Astrocyte (in vitro differentiated cells and primary cell): ENCODE data around the gene SSBP2.

Experiments used
- CTCF ChIP-seq: IDR thresholded peaks from 2 replicates; pipeline ENCODE4 v1.5.1; 2011; ENCODE audit warnings: low read depth, mild to moderate bottlenecking, inconsistent platforms, low read length, moderate library complexity; ENCODE audit not compliant: insufficient read depth
- EZH2 ChIP-seq: IDR thresholded peaks from 2 replicates; pipeline ENCODE4 v1.6.1; 2012; ENCODE audit warnings: mild to moderate bottlenecking, low read length, inconsistent platforms; ENCODE audit not compliant: insufficient read depth

GRCh38 chr5:81579262-81579924 lies 171.5 kb downstream of the SSBP2 start:
- TF ChIP-seq CTCF (no peak), EZH2 (no peak)
